Measurements from ENCODE around the gene NNMT.
"Not testable (repeated sequence)": the region's sequence is repeated elsewhere in the genome, so short reads cannot be mapped to it uniquely, and the experiment has no call there.

NNMT gene

DNA sequence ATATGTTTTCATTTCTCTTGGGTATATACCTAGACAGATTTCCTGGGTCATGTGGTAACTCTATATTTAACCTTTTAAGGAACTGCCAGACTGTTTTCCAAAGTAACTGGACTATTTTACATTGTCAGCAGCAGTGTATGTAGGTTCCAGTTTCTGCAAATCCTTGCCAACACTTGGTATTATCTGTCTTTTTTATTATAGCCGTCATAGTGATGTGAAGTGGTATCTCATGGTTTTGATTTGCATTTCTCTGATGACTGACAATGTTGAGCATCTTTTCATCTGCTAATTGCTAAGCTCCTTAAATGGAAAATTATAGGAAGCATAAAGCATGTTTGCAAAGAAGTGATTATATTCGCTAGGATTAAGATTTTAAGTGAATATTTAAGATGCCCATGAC lies 13.9 kb downstream of the NNMT start:
- DNase-seq (ENCODE audit: low spot score) = no peak

DNA sequence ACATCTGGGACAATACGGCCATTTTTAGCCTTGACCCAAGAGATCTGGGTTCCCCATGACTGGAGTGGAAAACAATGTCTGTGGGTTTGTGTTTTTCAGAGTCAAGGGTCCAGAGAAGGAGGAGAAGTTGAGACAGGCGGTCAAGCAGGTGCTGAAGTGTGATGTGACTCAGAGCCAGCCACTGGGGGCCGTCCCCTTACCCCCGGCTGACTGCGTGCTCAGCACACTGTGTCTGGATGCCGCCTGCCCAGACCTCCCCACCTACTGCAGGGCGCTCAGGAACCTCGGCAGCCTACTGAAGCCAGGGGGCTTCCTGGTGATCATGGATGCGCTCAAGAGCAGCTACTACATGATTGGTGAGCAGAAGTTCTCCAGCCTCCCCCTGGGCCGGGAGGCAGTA lies 15.7 kb downstream of the NNMT start:
- no peak for DNase-seq (ENCODE audit: low spot score)

DNA sequence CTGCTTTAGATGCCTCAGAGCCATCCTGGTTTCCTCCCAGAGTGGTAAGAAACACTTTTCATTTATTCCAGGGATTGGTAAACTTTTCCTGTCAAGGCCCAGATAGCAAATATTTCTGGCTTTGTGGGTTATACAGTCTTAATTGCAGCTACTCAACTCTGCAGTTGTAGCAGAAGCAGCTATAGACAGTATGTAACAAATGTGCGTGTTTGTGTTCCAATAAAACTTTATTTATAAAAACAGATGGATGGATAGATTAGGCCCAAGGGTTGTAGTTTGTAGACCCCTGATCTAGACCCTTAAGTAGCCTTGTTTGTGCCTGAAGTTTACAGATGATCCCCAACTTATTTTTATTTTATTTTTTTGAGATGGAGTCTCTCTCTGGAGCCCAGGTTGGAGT lies 17.9 kb downstream of the NNMT start:
- no peak for DNase-seq (ENCODE audit: low spot score)

DNA sequence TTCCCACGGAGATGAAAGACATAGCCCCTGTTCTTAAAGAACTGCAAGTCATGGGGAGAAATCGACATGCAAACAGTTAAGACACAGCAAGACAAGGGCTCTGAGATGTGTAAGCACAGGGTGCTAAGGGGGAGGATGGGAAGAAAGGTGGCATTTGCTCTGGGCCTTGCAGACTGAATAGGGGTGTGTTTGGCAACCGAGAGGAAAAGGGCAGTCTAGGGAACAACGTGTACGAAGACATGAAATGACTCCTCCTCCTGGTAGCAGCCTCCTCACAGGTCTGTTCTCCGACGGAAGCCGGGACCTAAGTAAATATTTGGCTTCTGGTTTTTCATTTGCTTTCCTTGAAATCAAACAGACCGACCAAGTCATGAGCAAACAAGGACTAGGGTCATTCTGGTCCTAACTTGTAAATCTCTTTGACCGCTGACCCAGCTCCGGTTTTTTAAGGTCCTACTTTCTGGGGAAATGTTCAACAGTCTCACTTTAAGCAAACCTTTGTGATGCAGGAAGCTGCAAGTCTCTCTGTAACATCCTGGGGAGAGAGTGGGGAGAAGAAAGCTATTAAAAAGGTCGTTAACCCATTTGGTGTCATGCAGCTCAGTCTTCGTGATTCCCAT lies 19.7 kb downstream of the NNMT start:
- DNase-seq (ENCODE audit: low spot score) = no peak

DNA sequence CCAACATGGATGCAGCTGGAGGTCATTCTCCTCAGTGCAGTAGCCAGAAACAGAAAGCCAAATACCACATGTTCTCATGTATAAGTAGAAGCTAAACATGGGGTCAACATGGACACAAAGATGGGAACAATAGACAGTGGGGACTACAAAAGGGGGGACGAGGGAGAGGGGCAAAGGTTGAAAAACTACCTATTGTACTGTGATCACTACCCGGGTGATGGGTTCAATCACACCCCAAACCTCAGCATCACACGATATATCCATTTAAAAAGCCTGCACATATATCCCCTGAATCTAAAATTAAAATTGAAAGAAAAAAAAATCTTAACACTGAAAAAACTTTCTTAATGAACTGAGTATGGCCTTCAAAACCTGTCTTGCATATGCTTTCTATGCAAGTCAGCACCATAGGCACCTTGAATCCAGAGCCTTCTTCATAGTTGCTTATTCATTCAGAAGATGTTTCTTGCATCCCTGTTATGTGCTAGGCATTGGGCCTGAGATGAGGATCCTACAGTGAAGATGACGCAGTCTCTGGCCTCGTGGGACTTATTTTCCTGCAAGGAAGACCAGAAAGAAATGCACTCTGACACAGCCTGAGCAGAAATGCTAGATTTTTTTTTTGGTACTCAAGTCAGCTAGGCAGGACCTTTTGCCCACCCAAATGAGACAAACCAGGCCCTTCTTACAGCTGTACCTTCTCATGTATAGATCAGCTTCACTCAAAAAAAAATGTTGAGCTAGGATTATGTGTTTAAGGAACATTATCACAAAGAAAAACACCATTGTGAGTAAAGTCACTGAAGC lies 21.0 kb downstream of the NNMT start:
- no peak for DNase-seq (ENCODE audit: low spot score)

DNA sequence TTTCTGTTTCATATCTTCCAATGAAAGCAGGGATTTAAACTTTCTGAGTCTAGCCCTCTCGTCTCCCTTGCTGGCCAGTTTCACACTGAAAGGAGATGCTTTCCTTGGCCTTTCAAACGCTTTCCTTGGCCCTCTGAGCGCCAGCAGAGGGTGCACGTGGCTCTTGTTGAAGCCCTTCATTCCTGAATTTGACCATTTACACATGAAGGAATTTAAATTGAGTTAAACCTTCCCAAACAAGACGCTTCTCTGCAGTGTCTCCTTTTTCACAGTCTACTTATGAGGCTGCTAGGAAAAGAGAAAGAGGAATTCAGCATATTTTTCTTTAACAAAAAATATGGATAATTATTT lies 21.6 kb downstream of the NNMT start:
- no peak for DNase-seq (ENCODE audit: low spot score)

DNA sequence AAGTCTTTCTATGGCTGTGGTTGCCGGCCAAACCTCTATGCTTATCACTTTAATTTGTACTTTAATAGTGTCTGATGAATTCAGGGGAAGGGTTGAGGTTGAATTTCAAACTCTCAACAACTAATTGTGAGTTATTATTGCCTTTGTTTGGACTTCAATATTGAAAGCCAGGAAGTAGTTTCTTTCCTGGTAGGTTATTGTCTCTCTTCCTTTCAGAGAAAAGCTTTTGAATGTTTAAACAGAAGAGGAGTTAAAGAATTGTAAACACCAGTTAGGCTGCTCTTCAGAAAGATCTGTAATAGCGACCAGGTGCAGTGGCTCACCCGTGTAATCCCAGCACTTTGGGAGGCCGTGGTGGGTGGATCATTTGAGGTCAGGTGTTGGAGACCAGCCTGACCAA lies 22.2 kb downstream of the NNMT start:
- DNase-seq (ENCODE audit: low spot score) = no peak

DNA sequence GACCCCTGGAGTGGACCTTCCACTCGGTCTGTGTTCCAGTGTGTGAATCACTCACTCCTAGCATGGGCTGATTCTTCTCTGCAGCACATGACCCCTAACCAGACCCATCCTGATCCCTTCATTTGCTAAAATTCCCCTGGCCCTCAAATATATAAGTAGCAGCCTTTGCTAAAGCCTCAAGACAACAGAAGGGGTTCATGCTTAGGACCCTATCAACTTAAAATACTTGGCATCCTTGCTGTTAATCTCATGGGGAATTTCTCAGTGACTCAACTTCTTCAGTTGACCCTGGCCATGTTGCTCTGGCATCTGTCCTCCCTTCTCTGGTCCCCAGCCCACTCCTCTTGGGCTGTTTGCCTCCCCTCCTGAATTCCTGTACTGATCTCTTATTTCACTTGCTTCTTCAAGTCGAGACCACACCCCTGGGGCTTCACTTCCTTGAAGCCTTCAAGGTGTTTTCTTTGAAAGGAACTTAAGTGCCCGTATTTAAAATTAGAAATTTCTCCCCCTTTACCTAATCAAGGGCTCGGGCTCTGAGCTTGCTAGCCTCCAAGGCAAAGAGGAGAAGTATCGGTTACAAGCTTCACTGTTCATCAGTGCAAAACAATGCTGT lies 23.6 kb downstream of the NNMT start:
- no peak for DNase-seq (ENCODE audit: low spot score)

DNA sequence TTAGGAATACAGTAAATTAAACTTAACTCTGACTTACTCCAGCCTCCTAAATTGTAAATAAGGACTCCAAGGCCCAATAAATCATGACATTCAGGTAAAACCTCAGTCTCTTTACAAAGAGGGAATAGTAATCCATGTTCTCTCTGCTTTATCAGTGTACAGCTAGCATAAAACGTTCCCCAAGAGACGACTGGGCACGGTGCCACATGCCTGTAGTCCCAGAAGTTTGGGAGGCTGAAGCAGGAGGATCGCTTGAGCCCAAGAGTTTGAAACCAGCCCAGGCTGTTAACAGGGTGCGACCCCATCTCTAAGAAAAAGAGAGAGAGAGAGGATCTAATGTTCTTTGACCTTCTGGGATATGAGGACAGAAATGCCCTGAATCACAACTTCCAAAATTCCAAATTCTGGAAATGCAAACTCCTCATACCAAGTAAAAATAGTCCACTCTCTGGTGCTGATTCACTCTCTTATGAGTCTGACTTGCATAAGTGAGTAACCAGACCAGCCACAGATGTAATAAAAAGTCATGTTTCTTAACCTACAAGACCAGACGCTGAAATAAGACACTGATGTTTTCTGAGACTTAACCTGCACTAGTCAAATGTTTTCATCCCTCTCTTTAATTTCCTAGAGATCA lies 25.5 kb downstream of the NNMT start:
- no peak for DNase-seq (ENCODE audit: low spot score)

DNA sequence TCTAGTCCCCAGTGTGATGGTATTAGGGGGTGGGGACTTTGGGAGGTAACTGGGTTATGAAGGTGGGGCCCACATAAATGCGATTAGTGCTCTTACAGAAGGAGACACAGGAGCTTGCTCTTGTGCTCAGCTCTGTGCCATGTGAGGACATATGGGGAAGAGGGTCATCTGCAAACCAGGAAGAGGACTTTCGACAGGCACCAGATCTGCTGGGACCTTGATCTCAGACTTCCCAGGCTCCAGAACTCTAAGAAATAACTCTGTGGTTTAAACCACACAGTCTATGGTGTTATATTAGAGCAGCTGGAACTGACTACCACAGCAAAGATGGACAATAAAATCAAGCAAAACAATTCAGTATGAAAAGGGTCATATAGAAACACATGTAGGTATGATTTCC lies 26.7 kb downstream of the NNMT start:
- no peak for DNase-seq (ENCODE audit: low spot score)

DNA sequence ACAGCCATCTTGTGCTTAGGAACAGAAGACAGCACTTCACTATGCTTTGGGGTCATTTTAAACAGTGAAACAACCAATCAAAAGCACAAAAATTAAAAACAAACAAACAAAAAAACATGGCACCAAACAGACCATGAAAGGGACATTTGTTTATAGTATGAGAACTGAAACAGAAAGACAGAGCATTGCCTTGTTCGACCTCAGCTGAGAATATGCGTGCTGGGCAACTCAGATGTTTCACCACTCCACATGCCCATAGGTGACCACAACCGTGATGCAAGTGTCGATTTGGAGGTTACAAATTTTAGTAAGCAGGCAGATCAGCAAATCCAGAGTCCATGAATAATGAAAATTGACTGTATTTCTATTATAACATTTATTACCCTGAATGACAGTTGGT lies 30.0 kb downstream of the NNMT start:
- no peak for DNase-seq (ENCODE audit: low spot score)

DNA sequence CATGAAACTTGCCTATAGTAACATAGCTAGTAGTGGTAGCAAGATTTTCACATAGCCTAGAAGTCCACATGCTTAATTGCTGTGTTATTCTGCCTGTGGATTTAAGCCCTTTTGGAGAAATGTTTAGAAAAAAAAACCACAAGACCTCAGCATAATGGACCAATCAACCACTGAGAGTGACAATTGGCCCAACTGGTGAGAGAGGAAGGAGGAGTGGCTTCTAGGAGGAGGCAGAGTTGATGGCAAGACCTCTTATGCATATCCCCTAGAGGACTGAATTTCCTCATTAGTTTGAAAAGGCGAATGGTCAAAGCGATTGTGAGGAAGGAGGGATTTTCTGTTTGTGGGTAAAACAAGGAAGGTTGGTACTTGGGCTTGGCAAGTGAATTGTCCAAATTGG lies 30.6 kb downstream of the NNMT start:
- DNase-seq (ENCODE audit: low spot score) = no peak

DNA sequence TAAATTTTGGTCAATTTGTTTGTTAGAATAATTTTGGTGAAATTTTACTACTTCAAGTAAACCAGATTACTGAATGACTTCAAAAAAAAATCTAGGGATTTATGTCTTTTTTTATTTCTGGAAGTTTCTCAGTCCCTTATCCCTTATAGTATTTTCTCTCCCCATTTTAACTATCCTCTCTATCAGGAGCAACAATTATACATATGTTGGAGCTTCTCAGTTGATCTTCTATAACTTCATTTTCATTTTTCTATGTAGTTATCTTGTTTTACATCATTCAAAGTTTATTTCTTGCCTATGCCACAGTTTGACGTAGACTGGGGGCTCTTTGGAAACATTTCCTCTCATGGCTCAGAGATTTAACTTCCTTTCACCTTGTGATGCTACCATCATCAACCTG lies 34.2 kb downstream of the NNMT start:
- DNase-seq (ENCODE audit: low spot score) = no peak

DNA sequence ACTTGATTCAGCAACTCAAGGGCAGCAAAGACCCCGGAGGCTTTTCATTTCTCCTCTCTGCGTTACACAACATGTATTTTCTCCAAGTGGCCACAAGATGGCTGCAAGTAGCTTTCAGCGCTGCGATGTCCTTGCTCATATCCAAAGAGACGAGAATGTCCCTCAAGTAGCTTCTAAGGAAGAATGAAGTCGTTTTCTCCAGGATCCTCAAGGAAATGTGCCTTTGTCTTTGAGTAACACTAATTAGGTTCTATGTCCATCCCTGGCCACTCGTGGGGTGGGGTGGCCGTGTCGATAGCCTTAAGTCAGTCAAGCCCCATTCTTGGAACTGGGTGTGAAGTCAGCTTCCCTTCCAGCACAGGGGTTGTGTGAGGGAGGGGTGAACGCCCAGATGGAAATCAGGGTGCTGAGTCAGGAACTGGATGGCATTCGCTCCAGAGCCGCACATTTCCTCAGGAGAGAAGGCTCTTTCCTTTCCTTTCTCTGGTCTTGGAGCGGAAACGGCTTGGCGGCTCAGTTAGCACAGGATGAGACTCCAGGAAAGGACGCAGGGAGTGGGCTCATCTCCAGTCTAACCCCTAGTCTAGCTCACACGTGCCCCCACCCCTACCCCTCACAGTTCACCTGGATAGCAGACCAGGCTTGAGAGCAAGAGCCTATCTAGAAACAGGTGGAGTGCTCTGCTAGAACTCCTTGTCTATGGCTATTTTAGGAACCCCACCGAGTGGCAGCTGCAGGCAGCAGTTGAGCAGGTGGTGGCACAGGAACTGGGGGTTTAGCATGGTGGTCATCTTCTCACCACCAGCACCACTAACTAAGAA lies 44.3 kb downstream of the NNMT start:
- DNase-seq (ENCODE audit: low spot score) = no peak

DNA sequence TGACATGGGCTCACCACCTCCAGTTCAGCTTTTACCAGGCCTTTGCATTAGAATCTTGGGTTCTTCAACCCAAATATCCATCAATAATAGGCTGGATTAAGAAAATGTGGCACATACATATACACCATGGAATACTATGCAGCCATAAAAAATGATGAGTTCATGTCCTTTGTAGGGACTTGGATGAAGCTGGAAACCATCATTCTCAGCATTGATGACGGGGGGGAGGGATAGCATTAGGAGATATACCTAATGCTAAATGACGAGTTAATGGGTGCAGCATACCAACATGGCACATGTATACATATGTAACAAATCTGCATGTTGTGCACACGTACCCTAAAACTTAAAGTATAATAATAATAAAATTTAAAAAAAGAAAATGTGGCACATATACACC lies 45.5 kb downstream of the NNMT start:
- DNase-seq (ENCODE audit: low spot score) = not testable (repeated sequence)

DNA sequence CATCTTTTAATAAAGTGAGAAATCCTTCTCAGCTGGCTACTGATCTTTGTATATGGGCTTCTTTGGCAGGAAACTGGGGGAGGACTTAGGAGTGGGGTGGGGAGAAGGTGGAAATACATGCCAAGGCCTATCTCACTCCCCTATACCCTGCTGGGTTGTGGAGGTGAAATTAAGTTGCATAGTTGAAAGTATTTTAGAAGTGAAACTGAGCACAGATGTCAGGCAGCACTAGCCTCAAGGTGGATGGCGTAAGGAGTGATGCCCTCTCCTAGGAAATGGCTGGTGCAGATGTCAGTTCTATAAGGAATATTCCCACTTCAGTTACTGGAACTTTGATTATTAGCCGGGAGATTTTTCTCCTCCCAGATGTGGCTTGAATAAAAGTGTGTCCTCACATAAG lies 46.3 kb downstream of the NNMT start:
- DNase-seq (ENCODE audit: low spot score) = no peak

DNA sequence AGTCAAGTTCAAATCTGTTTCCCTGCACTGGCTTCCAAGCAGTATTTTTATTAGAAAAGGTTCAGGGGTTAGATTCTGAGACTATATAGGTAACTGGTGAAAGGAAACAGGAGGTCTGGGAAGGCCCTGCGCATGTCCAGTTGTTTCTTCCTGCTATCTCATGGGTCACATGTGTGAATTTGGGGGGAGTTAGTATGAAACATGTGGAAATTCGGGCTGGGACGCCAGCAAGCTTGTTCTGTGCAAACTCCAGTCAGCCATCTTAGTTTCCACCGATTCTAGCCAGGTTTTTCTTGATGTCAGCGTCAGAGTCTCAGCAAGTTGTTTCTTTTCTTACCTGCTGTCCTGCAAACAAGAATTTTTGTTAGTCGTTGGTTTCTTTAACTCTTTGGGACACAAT lies 46.8 kb downstream of the NNMT start:
- DNase-seq (ENCODE audit: low spot score) = no peak

DNA sequence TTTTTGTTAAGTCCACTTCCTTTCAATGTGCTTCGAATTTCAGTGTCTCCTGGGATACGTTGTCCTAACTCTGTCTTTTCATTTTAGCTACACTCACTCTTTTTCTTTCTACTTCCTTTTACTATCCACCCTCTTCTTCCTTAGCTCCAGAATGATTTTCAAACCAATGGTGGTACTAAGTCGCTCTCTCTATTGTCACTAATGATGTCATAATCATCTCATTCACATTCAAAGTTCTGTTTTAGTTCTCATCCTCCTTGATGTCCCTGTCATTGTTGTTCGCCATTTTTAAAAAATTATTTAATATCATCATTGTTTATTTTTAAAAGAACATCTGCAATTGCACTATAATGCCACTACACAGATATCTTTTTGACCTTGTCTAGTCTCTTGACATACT lies 47.3 kb downstream of the NNMT start:
- DNase-seq (ENCODE audit: low spot score) = no peak

DNA sequence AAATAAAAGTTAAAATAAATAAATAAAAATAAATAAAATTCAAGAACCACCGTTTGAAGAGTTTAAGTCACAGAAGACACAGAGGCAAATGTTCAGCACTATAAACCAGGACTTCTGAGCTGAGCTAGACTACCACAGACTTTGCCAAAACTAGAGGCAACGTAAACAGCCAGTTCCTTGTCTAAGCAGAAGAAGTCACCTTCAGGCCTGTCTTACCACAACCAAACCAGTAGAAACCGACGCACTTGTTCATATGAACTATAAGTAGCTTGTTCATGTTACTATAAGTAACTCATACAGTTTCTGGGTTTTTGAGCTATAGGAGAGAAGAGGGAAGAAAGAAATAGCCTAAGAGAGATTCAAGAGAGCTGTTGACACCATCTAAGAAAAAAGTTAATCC lies 48.3 kb downstream of the NNMT start:
- DNase-seq (ENCODE audit: low spot score) = no peak

DNA sequence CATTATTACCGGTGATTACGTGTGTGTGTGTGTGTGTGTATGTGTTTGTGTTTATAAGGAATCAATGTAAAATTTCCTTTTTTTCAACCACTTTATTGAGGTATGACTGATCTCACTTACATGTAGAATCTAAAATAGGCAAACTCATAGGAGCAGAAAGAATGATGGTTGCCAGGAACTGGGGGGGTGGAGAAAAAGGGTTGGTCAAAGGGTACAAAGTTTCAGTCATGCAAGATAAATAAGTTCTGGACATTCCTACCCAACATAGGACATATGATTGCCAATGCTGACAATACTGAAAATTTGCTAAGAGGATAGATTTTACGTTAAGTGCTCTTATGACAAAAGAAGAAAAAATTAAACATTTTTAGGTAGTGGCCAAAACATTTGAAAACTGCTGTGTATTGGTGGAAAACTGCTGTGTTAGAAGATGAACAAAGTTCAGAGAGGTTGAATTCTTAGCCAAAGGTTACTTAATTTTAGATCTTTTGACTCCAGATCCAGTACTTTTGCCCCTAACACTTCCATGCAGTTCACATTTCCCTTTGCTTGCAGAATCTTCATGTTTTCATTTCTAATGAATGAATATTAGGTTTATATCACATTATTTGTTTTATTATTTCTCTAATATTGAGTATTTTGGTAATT lies 49.5 kb downstream of the NNMT start:
- no peak for DNase-seq (ENCODE audit: low spot score)

DNA sequence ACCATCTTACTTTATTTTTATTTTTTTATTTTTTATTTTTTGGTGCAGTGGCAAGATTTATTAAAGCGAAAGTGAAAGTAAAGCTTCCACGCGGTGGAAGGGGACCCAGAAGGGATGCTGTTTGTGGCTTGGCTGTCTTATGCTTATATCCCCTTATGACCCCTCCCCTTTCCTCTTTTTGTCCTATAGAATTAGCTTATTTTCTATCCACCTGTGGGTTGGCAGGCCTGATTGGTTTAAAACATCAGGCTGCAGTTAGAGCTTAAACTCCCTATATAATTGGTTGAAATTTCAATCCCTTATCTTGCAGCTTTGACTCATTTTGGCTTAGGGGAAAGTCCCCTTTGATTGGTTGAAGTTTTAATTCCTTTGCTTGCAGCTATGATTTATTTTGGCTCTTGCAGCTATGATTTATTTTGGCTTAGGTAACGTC lies 50.5 kb downstream of the NNMT start:
- DNase-seq (ENCODE audit: low spot score) = no peak

All from germinal center (tissue), 1 donor.